Left ventricle myocardium superior (tissue), 1 donor: ENCODE data around the gene CHRNB4. TPM values are rescaled to one million over a fixed set of nuclear protein-coding genes. Genes with fewer than 3 reads are reported as not detected.

ENCODE experiments used
- total RNA-seq: library from RNA; stranded (reverse); fragmentation: NEBNext Ultra II Directional; extraction: Animal tissue kit (Norgen Biotek cat#: 25700); gene quantifications from one replicate; pipeline ENCODE4 v1.2.1, GENCODE V29; 2021
- donor health status: DM: no; HTN: yes; CAD: no; lungs with severe emphysema.

Gene CHRNB4
- total RNA-seq, 1 donor from 2014 or later: not detected

Other genes with a start within 250 kb of the CHRNB4 start
- 25.2 TPM for gene IREB2, start 203.0 kb downstream of the CHRNB4 start, total RNA-seq
- gene HYKK, start 133.6 kb downstream of the CHRNB4 start, total RNA-seq: 6.3 TPM
- gene PSMA4, start 100.8 kb downstream of the CHRNB4 start, total RNA-seq: 116 TPM
- 4.4 TPM for gene CHRNA5, start 75.7 kb downstream of the CHRNB4 start, total RNA-seq
- not detected for gene CHRNA3, start 20.2 kb downstream of the CHRNB4 start, total RNA-seq
- 37.9 TPM for gene ADAMTS7, start 170.3 kb upstream of the CHRNB4 start, total RNA-seq
- gene MORF4L1, start 231.7 kb upstream of the CHRNB4 start, total RNA-seq: 343 TPM